Measurements from ENCODE around the gene RAB20. TPM values are rescaled to one million over a fixed set of nuclear protein-coding genes. Genes with fewer than 3 reads are reported as not detected.
"Not testable (repeated sequence)": the region's sequence is repeated elsewhere in the genome, so short reads cannot be mapped to it uniquely, and the experiment has no call there.

The RAB20 gene, protein sequence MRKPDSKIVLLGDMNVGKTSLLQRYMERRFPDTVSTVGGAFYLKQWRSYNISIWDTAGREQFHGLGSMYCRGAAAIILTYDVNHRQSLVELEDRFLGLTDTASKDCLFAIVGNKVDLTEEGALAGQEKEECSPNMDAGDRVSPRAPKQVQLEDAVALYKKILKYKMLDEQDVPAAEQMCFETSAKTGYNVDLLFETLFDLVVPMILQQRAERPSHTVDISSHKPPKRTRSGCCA
- total RNA-seq (1 to 10 TPM; 2.3 to 6.8 (median 3.0) TPM), polyA plus RNA-seq (10 to 100 TPM in 1 of 3 donors, 1 to 10 TPM in 2; 1.2 to 20.5 (median 2.7) TPM)
- long read RNA-seq, donor 1, partial matches to known transcripts: 0 of 4 reads
- long read RNA-seq, donor 1, other reads (novel, unspliced or antisense): 0 of 4 reads
- long read RNA-seq, donor 2, transcript RAB20-201 (2 exons, 1,518 nt): major isoform, 6 of 7 reads
- long read RNA-seq, donor 2, partial matches to known transcripts: 1 of 7 reads
- long read RNA-seq, donor 2, other reads (novel, unspliced or antisense): 0 of 7 reads

DNA sequence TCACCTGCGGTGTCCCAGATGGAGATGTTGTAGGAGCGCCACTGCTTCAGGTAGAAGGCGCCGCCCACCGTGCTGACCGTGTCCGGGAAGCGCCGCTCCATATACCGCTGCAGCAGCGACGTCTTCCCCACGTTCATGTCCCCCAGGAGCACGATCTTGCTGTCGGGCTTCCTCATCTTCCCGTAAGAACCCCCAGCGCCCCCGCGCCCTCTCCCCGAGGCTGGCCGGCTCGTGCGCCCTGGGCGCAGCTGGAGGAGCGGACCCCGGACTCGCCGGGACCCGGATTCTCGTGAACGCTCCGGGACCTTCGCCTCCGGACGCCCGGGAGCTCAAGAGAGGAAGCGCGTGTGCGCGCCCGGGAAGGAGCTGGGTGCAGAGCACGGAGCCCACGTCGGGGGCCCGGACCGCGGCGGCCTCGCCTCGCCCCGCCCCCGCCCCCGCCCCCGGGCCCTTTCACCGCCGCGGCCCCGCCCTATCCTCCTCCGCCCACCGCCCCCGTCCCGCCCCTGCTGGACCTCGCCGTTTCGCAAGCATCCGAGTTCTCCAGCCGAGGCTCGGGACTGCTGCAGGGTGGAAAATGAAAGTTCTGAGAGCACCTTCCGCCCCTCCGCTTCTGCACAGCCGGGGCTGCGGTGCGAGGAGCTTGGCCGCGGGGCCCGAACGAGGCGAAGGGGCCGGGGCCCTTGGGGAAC lies at the start of gene RAB20:
RAB20 (minus strand) TSS at position 379 of the 692 bp plus-strand sequence; CDS start at position 176, 203 bp downstream.
- WGBS, 3 donors: 0 to 1% (median 1%) methylated on average over 45 to 79 of the region's 79 CpGs
- peak; percentile 78 to 88 (median 83) for ATAC-seq
- Histone ChIP-seq H3K36me3 (ENCODE audit: insufficient read depth in 1 of 2, low read depth in 1 of 2) (no peaks in the 10 kb centered on the region), H3K4me1 (peaks cover 11% of the 10 kb centered on the region), H3K9me3 (no peaks in the 10 kb centered on the region), H3K4me3 (peak within 1 kb of the TSS; percentile 88), H3K27ac (peak within 1 kb of the TSS; percentile 74), H3K27me3 (ENCODE audit: insufficient read depth in 3 of 3, low read length in 2 of 3) (peaks cover 0 to 3% (median 0%) of the 10 kb centered on the region in 3 donors)
- TF ChIP-seq, protein P1, sequence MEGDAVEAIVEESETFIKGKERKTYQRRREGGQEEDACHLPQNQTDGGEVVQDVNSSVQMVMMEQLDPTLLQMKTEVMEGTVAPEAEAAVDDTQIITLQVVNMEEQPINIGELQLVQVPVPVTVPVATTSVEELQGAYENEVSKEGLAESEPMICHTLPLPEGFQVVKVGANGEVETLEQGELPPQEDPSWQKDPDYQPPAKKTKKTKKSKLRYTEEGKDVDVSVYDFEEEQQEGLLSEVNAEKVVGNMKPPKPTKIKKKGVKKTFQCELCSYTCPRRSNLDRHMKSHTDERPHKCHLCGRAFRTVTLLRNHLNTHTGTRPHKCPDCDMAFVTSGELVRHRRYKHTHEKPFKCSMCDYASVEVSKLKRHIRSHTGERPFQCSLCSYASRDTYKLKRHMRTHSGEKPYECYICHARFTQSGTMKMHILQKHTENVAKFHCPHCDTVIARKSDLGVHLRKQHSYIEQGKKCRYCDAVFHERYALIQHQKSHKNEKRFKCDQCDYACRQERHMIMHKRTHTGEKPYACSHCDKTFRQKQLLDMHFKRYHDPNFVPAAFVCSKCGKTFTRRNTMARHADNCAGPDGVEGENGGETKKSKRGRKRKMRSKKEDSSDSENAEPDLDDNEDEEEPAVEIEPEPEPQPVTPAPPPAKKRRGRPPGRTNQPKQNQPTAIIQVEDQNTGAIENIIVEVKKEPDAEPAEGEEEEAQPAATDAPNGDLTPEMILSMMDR (IDR thresholded peaks at IDR 0.05): no peak
- peak; percentile 88 to 90 for DNase-seq
- intact Hi-C loops (cut with DNase I): loop anchor here in 1 of 2 donors (5.0 kb wide), 1 partner anchor 104 kb away; no protein-coding TSS in a partner anchor

DNA sequence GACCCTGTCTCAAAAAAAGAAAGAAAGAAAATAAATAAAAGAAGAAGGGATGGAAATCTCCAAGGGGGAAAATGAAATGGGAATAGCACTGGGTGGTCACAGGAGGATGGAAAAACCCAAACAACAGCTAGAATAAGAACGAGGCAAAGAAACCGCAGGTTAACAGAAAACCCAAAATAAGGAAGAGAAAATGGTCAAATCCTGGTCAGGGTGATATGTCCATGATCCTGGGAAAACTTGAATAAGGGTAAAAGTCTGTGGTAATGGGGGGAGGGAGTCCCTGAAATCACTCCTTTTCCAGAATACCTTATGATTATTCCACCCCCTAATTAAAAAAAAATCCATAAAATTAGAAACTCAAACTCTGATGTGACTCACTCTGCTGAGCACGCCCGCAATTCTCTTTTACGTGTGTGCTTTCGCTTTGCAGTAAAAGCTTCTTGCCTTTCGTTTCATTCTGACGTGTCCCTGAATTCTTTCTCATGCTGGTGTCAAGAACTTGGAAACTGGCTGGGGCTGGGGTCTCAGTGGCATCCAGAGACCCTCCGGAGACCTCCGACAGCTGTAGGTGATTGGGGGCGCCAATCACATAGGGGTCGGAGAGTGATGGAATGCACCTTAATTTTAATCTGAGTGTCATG lies 49.6 kb upstream of the RAB20 start:
- no peak for ATAC-seq
- TF ChIP-seq, protein P1 (IDR thresholded peaks at IDR 0.05): no peak
- peaks cover 0 to 13% (median 0%) of the 10 kb centered on the region in 3 donors for H3K27me3 ChIP-seq (ENCODE audit: insufficient read depth in 3 of 3, low read length in 2 of 3)
- H3K9me3 ChIP-seq: no peaks in the 10 kb centered on the region
- H3K4me3 ChIP-seq: no peak overlapping the region
- intact Hi-C loops (cut with DNase I): no loop called here
- no peak overlapping the region for H3K27ac ChIP-seq
- H3K4me1 ChIP-seq: no peaks in the 10 kb centered on the region
- no peaks in the 10 kb centered on the region for H3K36me3 ChIP-seq (ENCODE audit: insufficient read depth in 1 of 2, low read depth in 1 of 2)
- 73 to 84% (median 76%) methylated on average over 12 of the region's 12 CpGs for WGBS, 3 donors
- DNase-seq: no peak

DNA sequence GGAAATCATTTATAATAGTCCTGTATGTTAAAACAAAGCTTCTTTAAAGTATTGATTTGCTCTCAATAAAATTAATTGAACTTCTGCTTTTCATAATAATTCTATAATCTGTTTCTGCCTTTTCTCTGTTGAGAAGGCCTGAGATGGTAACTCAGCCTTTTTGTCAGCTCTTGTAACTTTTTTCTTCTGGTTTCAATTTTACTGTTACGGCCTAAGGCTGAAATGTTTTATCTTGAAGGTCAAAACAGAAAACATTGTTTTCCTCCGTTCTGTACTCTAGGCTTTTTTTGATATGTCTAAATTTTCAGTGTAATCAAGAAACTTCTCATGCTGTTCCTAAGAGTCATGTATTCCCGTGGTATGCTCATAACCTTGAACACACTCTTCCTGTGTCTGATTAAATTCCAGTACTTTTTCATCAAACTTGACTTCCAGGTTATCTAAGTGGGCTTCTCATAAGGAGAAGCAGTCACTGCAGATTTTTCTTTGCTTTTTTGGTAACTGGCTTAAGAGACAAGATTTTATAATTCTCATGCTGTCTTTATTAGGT lies 46.2 kb upstream of the RAB20 start:
- DNase-seq (no peak), ATAC-seq (no peak)
- intact Hi-C loops (cut with DNase I): no loop called here
- Histone ChIP-seq H3K9me3 (no peaks in the 10 kb centered on the region), H3K36me3 (ENCODE audit: insufficient read depth in 1 of 2, low read depth in 1 of 2) (no peaks in the 10 kb centered on the region), H3K4me1 (no peaks in the 10 kb centered on the region), H3K4me3 (no peak overlapping the region), H3K27me3 (ENCODE audit: insufficient read depth in 3 of 3, low read length in 2 of 3) (peaks cover 0 to 13% (median 0%) of the 10 kb centered on the region in 3 donors), H3K27ac (no peak overlapping the region)
- 81 to 82% (median 81%) methylated on average over 3 of the region's 3 CpGs for WGBS, 3 donors
- TF ChIP-seq, protein P1 (IDR thresholded peaks at IDR 0.05): no peak

DNA sequence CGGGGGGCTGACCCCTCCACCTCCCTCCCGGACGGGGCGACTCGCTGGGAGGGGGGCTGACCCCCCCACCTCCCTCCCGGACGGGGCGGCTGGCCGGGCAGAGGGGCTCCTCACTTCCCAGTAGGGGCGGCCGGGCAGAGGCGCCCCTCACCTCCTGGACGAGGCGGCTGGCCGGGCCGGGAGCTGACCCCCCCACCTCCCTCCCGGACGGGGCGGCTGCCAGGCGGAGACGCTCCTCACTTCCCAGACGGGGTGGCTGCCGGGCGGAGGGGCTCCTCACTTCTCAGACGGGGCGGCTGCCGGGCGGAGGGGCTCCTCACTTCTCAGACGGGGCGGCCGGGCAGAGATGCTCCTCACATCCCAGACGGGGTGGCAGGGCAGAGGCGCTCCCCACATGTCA lies 44.8 kb upstream of the RAB20 start:
- intact Hi-C loops (cut with DNase I); H3K4me3 ChIP-seq: not testable (repeated sequence)
- 88 to 92% methylated on average over 15 to 30 of the region's 33 CpGs; no CpG with 5 or more reads in 1 of the 3 donors for WGBS, 3 donors

More for the DNA sequence above, 44.8 kb upstream of the RAB20 start:
- H3K9me3 ChIP-seq; H3K4me1 ChIP-seq; DNase-seq; ATAC-seq; H3K27me3 ChIP-seq (ENCODE audit: insufficient read depth in 3 of 3, low read length in 2 of 3); H3K36me3 ChIP-seq (ENCODE audit: insufficient read depth in 1 of 2, low read depth in 1 of 2); H3K27ac ChIP-seq: not testable (repeated sequence)
